Stomach (tissue), 4 donors: Measurements from ENCODE around the gene SPAG17.

Source experiments
- POLR2A ChIP-seq, 4 donors: fragments of 450-650 bp; IDR thresholded peaks; one replicate each; pipeline ENCODE4 v1.6.1; 2016; ENCODE audit warnings: antibody characterized with exemption in 4 of 4, control low read depth in 2 of 4, mild to moderate bottlenecking in 1 of 4, moderate library complexity in 1 of 4
- TF ChIP-seq, protein P1 (sequence below), 7 experiments: fragments of 450-650 bp in 4 of 7; fragments of 200-600 bp in 3 of 7; sonication (generic) in 3 of 7; IDR thresholded peaks; one replicate each; pipeline ENCODE4 v1.5.1; 2016 to 2019; ENCODE audit warnings: antibody characterized with exemption in 7 of 7, control low read depth in 2 of 7, mild to moderate bottlenecking in 1 of 7

- TF ChIP-seq, protein P1, sequence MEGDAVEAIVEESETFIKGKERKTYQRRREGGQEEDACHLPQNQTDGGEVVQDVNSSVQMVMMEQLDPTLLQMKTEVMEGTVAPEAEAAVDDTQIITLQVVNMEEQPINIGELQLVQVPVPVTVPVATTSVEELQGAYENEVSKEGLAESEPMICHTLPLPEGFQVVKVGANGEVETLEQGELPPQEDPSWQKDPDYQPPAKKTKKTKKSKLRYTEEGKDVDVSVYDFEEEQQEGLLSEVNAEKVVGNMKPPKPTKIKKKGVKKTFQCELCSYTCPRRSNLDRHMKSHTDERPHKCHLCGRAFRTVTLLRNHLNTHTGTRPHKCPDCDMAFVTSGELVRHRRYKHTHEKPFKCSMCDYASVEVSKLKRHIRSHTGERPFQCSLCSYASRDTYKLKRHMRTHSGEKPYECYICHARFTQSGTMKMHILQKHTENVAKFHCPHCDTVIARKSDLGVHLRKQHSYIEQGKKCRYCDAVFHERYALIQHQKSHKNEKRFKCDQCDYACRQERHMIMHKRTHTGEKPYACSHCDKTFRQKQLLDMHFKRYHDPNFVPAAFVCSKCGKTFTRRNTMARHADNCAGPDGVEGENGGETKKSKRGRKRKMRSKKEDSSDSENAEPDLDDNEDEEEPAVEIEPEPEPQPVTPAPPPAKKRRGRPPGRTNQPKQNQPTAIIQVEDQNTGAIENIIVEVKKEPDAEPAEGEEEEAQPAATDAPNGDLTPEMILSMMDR (IDR thresholded peaks at IDR 0.05) = no peak
- no peak for TF ChIP-seq POLR2A (IDR thresholded peaks at IDR 0.05)
Observed at GRCh38 chr1:118124064-118124463, 61.0 kb downstream of the SPAG17 start.
